ENCODE results near the gene IFNAR2. TPM values are rescaled to one million over a fixed set of nuclear protein-coding genes. Genes with fewer than 3 reads are reported as not detected.

Gene IFNAR2
- total RNA-seq, 1 experiment from 2014 or later = 12.3 TPM

GRCh38 chr21:33257094-33257803 lies 27.5 kb downstream of the IFNAR2 start:
- Histone ChIP-seq H3K79me2 (ENCODE audit: insufficient read depth, low read length) (no peaks in the 10 kb centered on the region), H3K4me3 (replicated peaks in 1 of 2; ENCODE audit: low read depth in 1 of 2, low read length in 2 of 2) (no peak overlapping the region), H3K9ac (ENCODE audit: low read length) (no peak overlapping the region), H2AFZ (ENCODE audit: low read depth, low read length, poor library complexity, severe bottlenecking) (no peak overlapping the region), H3K4me1 (ENCODE audit: control insufficient read depth in 1 of 2, insufficient read depth in 2 of 2, low read length in 2 of 2) (no peaks in the 10 kb centered on the region), H3K36me3 (ENCODE audit: control insufficient read depth in 1 of 2, insufficient read depth in 2 of 2, low read length in 2 of 2) (peaks cover 5 to 8% of the 10 kb centered on the region in 2 experiments; a peak in 2 of 4 replicates), H3K27me3 (ENCODE audit: insufficient read depth, low read length) (no peaks in the 10 kb centered on the region), H4K20me1 (ENCODE audit: insufficient read depth) (no peaks in the 10 kb centered on the region), H3K9me3 (ENCODE audit: control insufficient read depth in 1 of 2, insufficient read depth in 1 of 2, low read depth in 1 of 2, low read length in 2 of 2) (no peaks in the 10 kb centered on the region), H3K9me2 (ENCODE audit: insufficient read depth) (no peaks in the 10 kb centered on the region), H3K27ac (ENCODE audit: low read depth, low read length) (no peak overlapping the region), H3K4me2 (ENCODE audit: low read length) (no peak overlapping the region)
- ATAC-seq = no peak
- no TSS peak for BruUV-seq (replicated peaks)
- ChIA-PET RAD21 (ENCODE audit: low non-redundant PET in 1 of 2, low total read pairs in 2 of 2, uncharacterized antibody in 2 of 2, unreplicated experiment in 2 of 2) (interaction anchor here in 1 of 2 experiments (0.5 kb wide), 1 partner anchor 104 kb away, joined by 3 read pairs; no protein-coding TSS in a partner anchor), CTCF (no interaction called here), POLR2A (no interaction called here)
- TF ChIP-seq EGR1 (IDR thresholded peaks at IDR 0.05; ENCODE audit: low read depth) (no peak), SIN3A (IDR thresholded peaks at IDR 0.05; ENCODE audit: low read depth) (no peak), RAD21 (IDR thresholded peaks at IDR 0.05; ENCODE audit: low read depth) (no peak), CTCF (IDR thresholded peaks at IDR 0.05 in 2 of 3, conservative IDR thresholded peaks at IDR 0.05 in 1 of 3; ENCODE audit: borderline replicate concordance in 1 of 3, insufficient read depth in 1 of 3, low read depth in 2 of 3, low read length in 2 of 3) (no peak), CEBPB (IDR thresholded peaks at IDR 0.05; ENCODE audit: low read depth) (no peak), SP1 (IDR thresholded peaks at IDR 0.05; ENCODE audit: low read depth) (no peak), EZH2phosphoT487 (IDR thresholded peaks at IDR 0.05; ENCODE audit: borderline replicate concordance) (no peak), ZNF274 (IDR thresholded peaks at IDR 0.05; ENCODE audit: low read depth, low read length) (no peak), ZBTB33 (IDR thresholded peaks at IDR 0.05; ENCODE audit: extremely low read depth, insufficient replicate concordance, low read length) (no peak), CBX3 (IDR thresholded peaks at IDR 0.05; ENCODE audit: low read depth) (no peak), MAX (IDR thresholded peaks at IDR 0.05) (no peak), YY1 (IDR thresholded peaks at IDR 0.05; ENCODE audit: extremely low read depth, insufficient replicate concordance, low read depth, low read length) (no peak), JUND (IDR thresholded peaks at IDR 0.05) (no peak), POLR2AphosphoS5 (IDR thresholded peaks at IDR 0.05; ENCODE audit: low read depth, low read length) (no peak), TCF7L2 (IDR thresholded peaks at IDR 0.05; ENCODE audit: borderline replicate concordance, extremely low read depth, insufficient read depth, insufficient read length) (no peak), FOSL1 (IDR thresholded peaks at IDR 0.05; ENCODE audit: low read depth) (no peak), ELF1 (IDR thresholded peaks at IDR 0.05; ENCODE audit: borderline replicate concordance, low read depth) (no peak), SRF (IDR thresholded peaks at IDR 0.05; ENCODE audit: low read depth) (no peak), ZFX (IDR thresholded peaks at IDR 0.05) (no peak), POLR2A (IDR thresholded peaks at IDR 0.05; ENCODE audit: borderline replicate concordance, extremely low read depth, insufficient read depth, insufficient read length) (no peak)
- intact Hi-C loops (cut with micrococcal nuclease) = no loop called here
- no peak for DNase-seq (ENCODE audit: low read depth, low spot score)
